NCI-H1694 treated with DMSO at 0.1 percent for 48 hours (cell line): ENCODE measurements around the gene RBM47.
A peak's percentile ranks its signal among the peaks of the same experiment; 100 is the strongest.
"Not testable (repeated sequence)": the region's sequence is repeated elsewhere in the genome, so short reads cannot be mapped to it uniquely, and the experiment has no call there.

ENCODE experiments used
- DNase-seq: peaks from one replicate; lab custom pipeline; 2025; lab: John Stamatoyannopoulos, UW

RBM47 gene

DNA sequence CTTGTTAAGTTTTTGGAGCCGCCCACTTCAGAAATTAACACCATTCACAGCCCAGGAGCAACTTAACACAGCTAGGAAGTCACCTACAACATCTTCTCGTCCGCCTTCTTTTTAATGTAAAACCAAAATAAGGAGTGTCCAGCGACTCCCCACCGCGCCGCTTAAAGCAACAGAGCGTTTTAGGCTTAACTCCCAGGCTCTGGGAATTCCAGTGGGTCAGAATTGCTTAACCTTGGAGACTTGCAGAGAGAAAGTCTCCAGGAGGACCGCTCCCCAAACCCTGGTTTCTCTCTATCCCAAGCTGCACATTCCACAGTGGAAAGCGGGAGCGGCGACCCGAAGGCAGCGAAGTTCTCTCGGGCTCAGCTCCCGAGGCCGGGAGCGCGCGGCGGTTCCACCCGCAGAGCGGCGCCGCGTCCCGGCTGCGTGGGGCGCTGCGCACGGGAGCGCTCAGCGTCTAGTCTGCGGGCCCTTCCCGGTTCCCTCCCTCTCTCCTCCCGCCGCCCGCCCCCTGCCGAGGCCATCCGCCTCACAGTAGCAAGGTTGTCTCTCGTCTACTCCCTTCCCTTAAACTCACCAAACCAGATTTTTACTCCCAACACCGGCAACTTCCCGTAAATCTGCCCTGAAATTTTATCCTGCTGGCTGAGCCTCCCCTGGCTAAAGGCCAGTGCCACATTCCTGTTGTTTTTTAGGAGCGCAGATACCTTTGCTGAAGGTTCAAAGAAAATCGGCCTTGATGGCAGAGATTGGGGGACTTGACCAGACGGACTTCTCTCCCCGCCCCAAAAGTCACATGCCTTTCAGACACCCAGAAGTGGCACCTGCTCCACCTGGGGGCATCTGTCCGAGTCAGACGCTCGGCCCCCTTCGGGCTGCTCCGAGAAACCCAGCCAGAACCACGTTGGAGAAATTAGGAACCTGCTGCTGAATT, at the start of gene RBM47:
Gene RBM47 (minus strand): TSS at position 464 of the 934 bp plus-strand sequence. CDS start 190,971 bp downstream, outside the sequence.
- DNase-seq, result no peak

- no peak for DNase-seq
Observed at GRCh38 chr4:40678421-40678820, 48.8 kb upstream of the RBM47 start.

DNA sequence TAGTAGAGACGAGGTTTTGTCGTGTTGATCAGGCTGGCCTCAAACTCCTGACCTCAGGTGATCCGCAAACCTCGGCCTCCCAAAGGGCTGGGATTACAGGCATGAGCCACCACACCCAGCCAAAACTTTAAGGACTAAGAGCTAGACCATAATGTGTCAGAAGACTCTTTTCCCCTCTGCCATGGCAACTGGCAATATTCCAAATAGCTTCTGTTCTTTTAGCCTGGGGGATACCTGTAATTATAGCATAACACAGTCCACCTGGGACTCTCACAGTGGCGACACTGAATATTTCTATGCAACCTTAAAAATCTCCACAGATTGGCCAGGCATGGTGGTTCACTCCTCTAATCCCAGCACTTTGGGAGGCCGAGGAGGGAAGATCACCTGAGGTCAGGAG, 45.5 kb upstream of the RBM47 start:
- no peak for DNase-seq

- DNase-seq, result peak; percentile 2
Observed at GRCh38 chr4:40672528-40673522, 43.2 kb upstream of the RBM47 start.

- DNase-seq, result no peak
Observed at GRCh38 chr4:40669504-40669903, 39.8 kb upstream of the RBM47 start.

DNA sequence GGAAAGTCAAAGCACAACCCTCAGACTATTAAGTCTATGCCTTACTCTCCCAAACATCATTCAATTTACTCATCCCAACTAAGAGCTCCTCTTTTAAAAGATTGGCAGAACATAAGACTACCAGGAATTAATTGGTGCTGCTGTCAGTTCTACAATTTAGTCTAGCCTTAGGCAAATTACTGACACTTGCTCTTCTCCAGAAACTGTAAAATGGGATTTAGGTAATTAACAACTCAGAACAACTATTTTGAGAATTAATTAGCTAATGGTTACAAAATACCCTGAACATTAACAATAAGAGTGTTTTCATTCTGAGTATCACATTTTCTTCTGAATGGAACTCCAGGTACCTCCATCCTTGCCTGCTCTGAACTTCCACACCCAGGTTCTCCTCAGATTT, 36.2 kb upstream of the RBM47 start:
- DNase-seq, result no peak

GRCh38 chr4:40662962-40663604, 33.4 kb upstream of the RBM47 start:
- DNase-seq, result no peak

- no peak for DNase-seq
Observed at GRCh38 chr4:40661803-40662202, 32.1 kb upstream of the RBM47 start.

GRCh38 chr4:40656201-40656863, 26.7 kb upstream of the RBM47 start:
- no peak for DNase-seq

- DNase-seq, result no peak
Observed at GRCh38 chr4:40651280-40651679, 21.6 kb upstream of the RBM47 start.

GRCh38 chr4:40649321-40649720, 19.7 kb upstream of the RBM47 start:
- DNase-seq, result no peak

GRCh38 chr4:40648742-40649281, 19.1 kb upstream of the RBM47 start:
- no peak for DNase-seq

DNA sequence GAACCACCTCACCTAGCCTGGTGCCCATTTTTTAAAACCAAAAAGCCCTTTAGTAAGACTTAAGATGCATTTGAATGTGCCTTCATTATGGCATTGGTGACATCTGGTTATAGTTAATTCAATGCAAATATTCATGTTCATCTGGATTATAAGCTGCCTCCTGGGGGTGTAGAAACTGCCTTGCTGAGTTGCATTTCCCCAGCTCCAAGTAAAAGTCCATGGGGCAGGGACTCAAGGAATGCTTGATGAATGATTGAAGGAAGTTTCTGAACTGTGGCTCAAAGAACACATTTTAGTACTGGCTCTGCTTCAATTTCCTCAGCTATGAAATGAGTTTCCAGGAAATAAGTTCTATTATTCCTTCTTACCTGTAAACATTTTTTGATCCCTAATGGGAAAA, 18.5 kb upstream of the RBM47 start:
- DNase-seq, result no peak

DNA sequence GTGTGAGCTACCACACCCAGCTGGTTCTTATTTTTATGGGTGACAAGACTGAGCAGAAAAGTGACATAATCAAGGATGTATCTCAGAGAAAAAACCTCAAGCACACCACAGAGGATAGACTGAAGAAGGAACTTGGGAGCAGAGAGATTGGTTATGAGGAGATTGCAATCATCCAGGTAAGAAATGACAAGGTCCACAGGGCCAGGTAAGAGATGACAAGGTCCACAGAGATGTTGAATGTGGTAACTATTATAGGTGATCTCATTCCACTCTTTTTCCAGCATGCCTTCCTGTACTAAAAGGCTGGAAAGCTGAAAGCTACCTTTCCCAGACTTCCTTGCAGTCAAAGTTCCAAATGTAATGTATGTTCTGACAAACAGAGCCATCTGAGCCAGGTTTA, 15.9 kb upstream of the RBM47 start:
- DNase-seq, result no peak

GRCh38 chr4:40632080-40632479, 2.4 kb upstream of the RBM47 start:
- DNase-seq, result no peak

DNA sequence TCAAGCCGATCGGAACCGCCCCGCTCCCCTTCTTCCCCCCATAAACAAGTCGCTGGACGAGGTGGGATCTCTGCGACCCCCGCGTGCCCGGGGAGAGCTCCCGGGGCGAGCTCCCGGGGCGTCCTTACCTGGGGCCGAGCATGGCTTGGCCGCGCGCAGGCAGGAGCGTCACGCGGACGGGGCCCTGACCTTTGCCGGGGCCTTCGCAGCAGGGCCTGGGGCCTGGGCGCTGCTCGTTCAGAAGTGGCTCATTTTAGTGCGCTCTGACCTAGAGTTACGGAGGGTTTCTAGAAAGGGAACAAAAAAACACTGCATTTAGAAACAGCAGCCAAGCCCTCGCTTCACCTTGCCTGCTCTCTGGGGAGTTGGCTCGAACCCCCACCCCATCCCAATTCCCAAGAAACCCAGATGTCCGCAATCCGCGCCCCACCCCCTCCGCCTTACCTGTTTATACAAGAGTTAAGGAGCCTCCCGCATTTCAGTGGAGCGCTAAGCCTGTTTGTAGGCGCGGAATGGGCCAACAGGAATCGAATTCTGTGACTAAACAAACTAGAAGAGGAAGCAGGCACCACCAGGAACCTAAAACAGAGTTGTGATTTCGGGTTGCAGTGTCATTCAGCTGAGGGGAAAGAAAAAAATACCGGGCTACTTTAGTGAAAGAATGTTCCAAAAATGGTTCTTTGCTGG, 814 bp upstream of the RBM47 start:
- DNase-seq, result no peak

DNA sequence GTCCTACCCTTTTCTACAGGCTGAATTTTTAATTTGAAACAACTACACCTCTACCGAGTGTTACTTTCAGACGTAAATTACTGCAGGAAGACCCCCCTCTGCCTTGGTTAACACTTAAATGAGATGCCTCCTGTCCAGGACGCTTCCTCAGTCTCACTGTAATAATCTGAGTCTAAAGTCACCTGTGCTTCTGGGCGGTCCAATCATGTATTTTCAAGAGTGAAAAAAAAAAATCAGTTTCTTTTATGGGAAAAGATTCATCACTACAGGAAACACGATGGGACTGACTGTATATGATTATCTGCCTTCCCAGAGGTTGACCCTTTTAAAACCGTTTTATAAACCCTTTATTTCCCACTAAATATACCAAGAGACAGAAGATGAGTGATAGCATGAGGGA, 776 bp downstream of the RBM47 start:
- no peak for DNase-seq

DNA sequence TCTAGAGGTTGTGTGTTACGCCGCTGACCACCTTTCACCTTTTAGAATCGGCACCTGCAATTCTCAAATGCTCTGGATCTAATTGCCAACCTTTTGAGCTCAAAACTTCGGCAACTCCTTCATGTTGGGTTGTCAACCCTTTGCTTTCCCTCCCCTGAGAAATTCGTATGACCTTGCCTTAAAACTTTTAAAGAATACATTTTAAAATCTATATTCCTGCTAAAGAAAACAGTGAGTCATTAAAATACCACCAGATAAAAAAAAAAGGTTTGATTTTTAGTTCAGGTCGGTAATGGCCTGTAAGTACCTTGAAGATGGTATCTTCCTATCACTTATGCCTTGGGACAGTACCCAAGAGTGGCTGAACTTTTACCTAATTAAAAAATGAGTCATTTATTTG, 1.3 kb downstream of the RBM47 start:
- not testable (repeated sequence) for DNase-seq

- no peak for DNase-seq
Observed at GRCh38 chr4:40627540-40627939, 2.1 kb downstream of the RBM47 start.

DNA sequence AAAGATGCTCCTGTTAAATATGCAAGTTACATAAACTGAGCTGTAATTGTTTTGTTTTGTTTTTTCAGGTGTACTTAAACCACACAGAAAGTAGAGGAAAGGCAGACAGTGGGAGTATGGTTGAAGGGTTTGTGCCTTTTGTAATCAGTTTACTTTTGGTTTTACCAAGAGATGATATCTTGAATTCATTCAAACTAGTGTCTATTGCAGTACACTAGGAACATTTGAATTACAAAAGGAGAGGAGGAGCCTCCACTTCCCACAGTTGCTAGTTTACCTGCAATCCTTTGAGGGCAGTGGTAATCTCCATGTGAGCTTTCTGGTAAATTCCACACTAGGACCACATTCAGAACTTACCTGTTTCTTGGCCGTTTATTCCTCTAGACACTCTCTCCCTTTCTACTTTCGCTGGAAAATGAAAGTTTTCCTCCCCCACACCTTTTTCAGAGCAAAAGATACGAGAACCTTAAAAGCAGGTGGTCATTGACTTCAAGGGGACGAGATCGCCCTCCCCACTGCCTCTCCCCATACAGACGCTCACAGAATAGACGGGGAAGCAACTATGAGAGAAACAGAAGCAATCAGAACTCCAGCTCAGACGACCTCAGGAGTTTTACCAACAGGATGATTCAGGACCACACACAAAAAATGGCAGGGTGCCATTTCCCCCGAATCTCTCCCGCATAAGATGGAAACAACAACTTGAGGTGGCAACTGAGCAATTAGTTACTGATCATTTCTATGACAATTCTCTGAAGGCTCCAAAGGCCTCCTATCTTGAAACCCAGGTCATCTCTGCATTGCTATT, 3.3 kb downstream of the RBM47 start:
- no peak for DNase-seq
